Lower lobe of right lung (tissue), 2 donors: ENCODE data around the gene LDLRAD4. TPM values are rescaled to one million over a fixed set of nuclear protein-coding genes. Genes with fewer than 3 reads are reported as not detected.

Experiments
- ATAC-seq, 2 donors: fragments of 200-7000 bp; cut with Tn5 transposase; one replicate each; pipeline ENCODE4 v1.9.1; 2020 to 2022; ENCODE audit warnings: mild to moderate bottlenecking in 2 of 2, moderate library complexity in 2 of 2
- DNase-seq: peaks from one replicate; pipeline ENCODE4 v3.0.0-alpha.2; 2020
- H3K27ac ChIP-seq: fragments of 200-600 bp; one replicate; pipeline ENCODE4 v1.8.0; 2022
- H3K27me3 ChIP-seq: fragments of 200-600 bp; one replicate; pipeline ENCODE4 v1.8.0; 2022; ENCODE audit warnings: low read depth
- H3K36me3 ChIP-seq: fragments of 200-600 bp; one replicate; pipeline ENCODE4 v1.8.0; 2022; ENCODE audit warnings: mild to moderate bottlenecking
- H3K4me1 ChIP-seq: fragments of 200-600 bp; one replicate; pipeline ENCODE4 v1.8.0; 2022
- H3K4me3 ChIP-seq: fragments of 200-600 bp; one replicate; pipeline ENCODE4 v1.8.0; 2022; ENCODE audit warnings: mild to moderate bottlenecking
- H3K9me3 ChIP-seq: fragments of 200-600 bp; one replicate; pipeline ENCODE4 v1.8.0; 2022
- CTCF ChIP-seq: fragments of 200-600 bp; IDR thresholded peaks from one replicate; pipeline ENCODE4 v1.8.0; 2022; ENCODE audit warnings: antibody characterized with exemption, mild to moderate bottlenecking
- intact Hi-C: fragments of 100-400 bp; cut with DNase I; formaldehyde crosslinking; loops from one replicate; pipeline ENCODE4 v1.11.0; 2022
- total RNA-seq: library from RNA; stranded (reverse); fragmentation: NEBNext Ultra II Directional; extraction: Animal tissue kit (Norgen Biotek cat#: 25700); gene quantifications from one replicate; pipeline ENCODE4 v1.2.1, GENCODE V29; 2021
- donor health status: DM: no; HTN: yes; CAD: no; lungs with severe emphysema.

The LDLRAD4 gene
- total RNA-seq, 1 donor from 2014 or later: 24.6 TPM

DNA sequence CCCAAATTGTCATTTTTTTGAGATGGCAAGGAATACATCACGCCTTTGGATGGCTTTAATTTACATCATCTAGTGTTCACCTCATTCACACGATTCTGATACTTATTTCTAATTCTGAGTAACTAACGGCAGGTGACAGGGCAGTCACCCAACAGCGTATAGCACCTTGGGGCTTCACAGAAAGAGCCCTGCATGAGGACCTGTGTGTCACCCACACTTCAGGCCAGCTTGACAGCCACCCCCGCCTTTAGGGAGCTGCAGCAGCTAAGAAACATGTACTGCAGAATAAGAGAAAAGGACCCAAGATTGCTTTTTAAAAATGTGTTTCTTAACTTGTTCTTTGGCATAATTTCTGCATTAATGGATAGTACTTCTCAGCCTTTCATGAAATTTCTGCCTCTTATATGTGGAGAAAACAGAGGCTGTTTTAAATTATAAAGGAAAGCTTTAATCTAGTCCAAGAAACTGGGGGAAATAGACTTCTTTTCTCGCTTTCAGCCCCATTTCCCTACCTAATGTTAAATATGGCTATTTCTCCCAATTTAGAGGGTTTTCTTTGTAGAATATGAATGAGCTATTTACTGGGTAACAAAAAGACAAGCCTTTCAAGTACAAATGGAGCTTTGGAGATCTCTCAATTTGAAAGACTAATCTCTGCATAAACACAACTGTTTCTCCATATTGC is 245.1 kb downstream of the LDLRAD4 start:
- DNase-seq: no peak
- peak overlapping the region; percentile 47 for H3K27ac ChIP-seq
- intact Hi-C loops: no loop called here

DNA sequence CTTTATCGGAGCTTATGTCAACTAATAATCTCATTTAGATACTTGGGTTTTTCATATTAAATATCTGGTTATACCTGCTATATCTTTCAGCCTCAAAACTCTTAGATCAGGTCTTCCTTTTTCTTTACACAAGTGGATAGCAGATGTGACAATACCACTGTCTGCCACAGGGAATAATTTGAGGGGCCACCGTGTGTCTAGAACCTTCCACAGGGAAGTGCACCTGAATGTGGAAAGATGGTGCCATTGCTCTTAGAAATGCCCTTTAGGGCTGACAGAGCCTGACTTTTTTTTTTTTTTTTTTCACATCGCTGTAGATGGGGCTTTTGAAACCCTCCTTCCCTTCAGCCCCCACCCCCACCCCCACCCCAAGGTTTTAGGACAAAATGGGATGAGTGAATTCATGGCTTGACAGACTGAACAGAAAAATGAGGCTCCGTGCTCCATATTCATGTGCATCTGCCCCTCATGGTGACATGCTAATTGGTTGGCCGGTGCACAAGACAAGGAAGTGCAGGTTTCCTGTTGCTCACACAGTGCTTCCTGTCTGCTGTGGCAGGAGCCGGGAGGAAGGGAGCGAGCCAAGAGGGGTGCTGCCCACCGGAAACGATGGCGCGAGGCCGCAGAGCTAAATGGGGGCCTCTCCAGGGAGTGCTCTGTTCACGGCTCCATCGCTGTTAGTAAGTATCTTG is 246.0 kb downstream of the LDLRAD4 start:
- H3K27me3 ChIP-seq: no peaks in the 10 kb centered on the region
- intact Hi-C loops: no loop called here
- DNase-seq (peak; percentile 70), ATAC-seq (peak; percentile 88 to 90)
- H3K27ac ChIP-seq: peak overlapping the region; percentile 47
- peaks cover 30% of the 10 kb centered on the region for H3K4me1 ChIP-seq
- peak overlapping the region; percentile 34 for H3K4me3 ChIP-seq
- no peaks in the 10 kb centered on the region for H3K36me3 ChIP-seq
- no peaks in the 10 kb centered on the region for H3K9me3 ChIP-seq
- no peak for TF ChIP-seq CTCF

More for the DNA sequence above, 245.1 kb downstream of the LDLRAD4 start:
- no peak overlapping the region for H3K4me3 ChIP-seq
- H3K9me3 ChIP-seq: no peaks in the 10 kb centered on the region
- TF ChIP-seq CTCF: no peak
- H3K27me3 ChIP-seq: no peaks in the 10 kb centered on the region
- no peaks in the 10 kb centered on the region for H3K36me3 ChIP-seq
- peaks cover 30% of the 10 kb centered on the region for H3K4me1 ChIP-seq
- no peak for ATAC-seq

DNA sequence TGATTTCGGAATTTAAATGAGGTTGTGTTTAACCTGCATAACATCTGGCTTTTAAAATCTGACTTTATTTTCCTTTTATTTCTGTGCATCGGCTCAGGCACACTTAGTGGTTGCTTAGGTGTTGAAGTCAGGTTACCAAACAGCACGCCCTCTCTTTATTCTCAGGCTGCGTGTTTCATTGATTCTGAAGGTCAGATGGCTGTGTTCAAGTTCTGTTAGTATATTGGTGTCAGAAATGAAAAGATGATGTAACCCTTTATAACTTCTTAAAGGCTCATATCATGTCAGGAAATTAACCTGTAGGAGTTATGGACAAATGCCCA is 246.5 kb downstream of the LDLRAD4 start:
- Histone ChIP-seq H3K4me3 (peak overlapping the region; percentile 34), H3K9me3 (no peaks in the 10 kb centered on the region), H3K36me3 (no peaks in the 10 kb centered on the region), H3K27ac (peak overlapping the region; percentile 47), H3K27me3 (no peaks in the 10 kb centered on the region), H3K4me1 (peaks cover 30% of the 10 kb centered on the region)
- intact Hi-C loops: no loop called here
- ATAC-seq: peak in 1 of 2 donors; percentile 22
- no peak for DNase-seq
- no peak for TF ChIP-seq CTCF

GRCh38 chr18:13465476-13465875 is 246.9 kb downstream of the LDLRAD4 start:
- no peaks in the 10 kb centered on the region for H3K9me3 ChIP-seq
- no peak for DNase-seq
- H3K36me3 ChIP-seq: no peaks in the 10 kb centered on the region
- TF ChIP-seq CTCF: no peak
- no peaks in the 10 kb centered on the region for H3K27me3 ChIP-seq
- H3K27ac ChIP-seq: peak overlapping the region; percentile 47
- ATAC-seq: peak; percentile 9 to 53
- peaks cover 30% of the 10 kb centered on the region for H3K4me1 ChIP-seq
- H3K4me3 ChIP-seq: peak overlapping the region; percentile 34
- intact Hi-C loops: no loop called here

- Histone ChIP-seq H3K4me1 (peaks cover 28% of the 10 kb centered on the region), H3K4me3 (no peak overlapping the region), H3K36me3 (no peaks in the 10 kb centered on the region), H3K27me3 (no peaks in the 10 kb centered on the region), H3K27ac (peak overlapping the region; percentile 37), H3K9me3 (no peaks in the 10 kb centered on the region)
- peak; percentile 63 to 90 for ATAC-seq
- DNase-seq: peak; percentile 65
- TF ChIP-seq CTCF: no peak
- intact Hi-C loops: no loop called here
Measured at GRCh38 chr18:13470516-13471197, 252.1 kb downstream of the LDLRAD4 start.
